A673 (cell line): ENCODE data around the gene FAM181B. TPM values are rescaled to one million over a fixed set of nuclear protein-coding genes. Genes with fewer than 3 reads are reported as not detected.

Experiments used
- BruUV-seq: library from RNA; stranded (reverse); fragments of 400-500 nt; replicated peaks from 2 replicates; lab custom pipeline; 2021; lab: Mats Ljungman, UMichigan
- CTCF ChIA-PET: fragments of 300-600 bp; sonication (Branson Sonifier 250); formaldehyde crosslinking; loops from one replicate; lab custom pipeline; 2022; ENCODE audit warnings: antibody characterized with exemption; lab: Charles Lee
- POLR2A ChIA-PET: fragments of 300-600 bp; sonication (Branson Sonifier 250); formaldehyde crosslinking; loops from one replicate; lab custom pipeline; 2022; ENCODE audit warnings: antibody characterized with exemption; ENCODE audit not compliant: low non-redundant PET; lab: Charles Lee
- DNase-seq: peaks from one replicate; pipeline ENCODE4 v3.0.0-alpha.2; 2015; ENCODE audit warnings: low spot score
- H3K27ac ChIP-seq: fragments of 200-600 bp; sonication (generic); 2 replicates; pipeline ENCODE4 v1.5.1; 2016; ENCODE audit warnings: mixed run types, low read depth, mild to moderate bottlenecking, mixed read lengths, antibody characterized with exemption, low read length; ENCODE audit not compliant: poor library complexity, severe bottlenecking
- H3K27me3 ChIP-seq: fragments of 200-600 bp; sonication (generic); replicated peaks from 2 replicates; pipeline ENCODE4 v1.6.1; 2017; ENCODE audit warnings: mixed run types, low read depth, mild to moderate bottlenecking, mixed read lengths, antibody characterized with exemption, low read length; ENCODE audit not compliant: insufficient read depth, poor library complexity
- H3K36me3 ChIP-seq: fragments of 200-600 bp; sonication (generic); 2 replicates; pipeline ENCODE4 v1.6.1; 2016; ENCODE audit warnings: mixed run types, mild to moderate bottlenecking, mixed read lengths, antibody characterized with exemption, low read length; ENCODE audit not compliant: insufficient read depth, poor library complexity, severe bottlenecking
- H3K4me1 ChIP-seq: fragments of 200-600 bp; sonication (generic); 2 replicates; pipeline ENCODE4 v1.6.1; 2017; ENCODE audit warnings: mixed run types, mild to moderate bottlenecking, mixed read lengths, antibody characterized with exemption, low read length; ENCODE audit not compliant: insufficient read depth, poor library complexity, severe bottlenecking
- H3K4me3 ChIP-seq: fragments of 200-600 bp; sonication (generic); 2 replicates; pipeline ENCODE4 v1.5.1; 2016; ENCODE audit warnings: low read depth, mixed run types, mild to moderate bottlenecking, mixed read lengths, low read length; ENCODE audit not compliant: poor library complexity, severe bottlenecking
- H3K9me3 ChIP-seq: fragments of 200-600 bp; sonication (generic); 2 replicates; pipeline ENCODE4 v1.6.1; 2016; ENCODE audit warnings: mixed run types, low read depth, mild to moderate bottlenecking, mixed read lengths, antibody characterized with exemption, low read length; ENCODE audit not compliant: poor library complexity, severe bottlenecking
- CTCF ChIP-seq: fragments of 300-800, 200-600 bp; sonication (generic); conservative IDR thresholded peaks from 2 replicates; pipeline ENCODE4 v1.5.1; 2017; ENCODE audit warnings: low read depth, mild to moderate bottlenecking, antibody characterized with exemption, low read length, moderate library complexity, mixed read lengths
- EZH2 ChIP-seq: fragments of 200-600 bp; sonication (generic); IDR thresholded peaks from 2 replicates; pipeline ENCODE4 v1.6.1; 2017; ENCODE audit warnings: borderline replicate concordance, low read depth, mild to moderate bottlenecking, mixed read lengths, antibody characterized with exemption, low read length; ENCODE audit not compliant: poor library complexity, severe bottlenecking
- intact Hi-C: fragments of 100-400 bp; cut with micrococcal nuclease; formaldehyde crosslinking; loops from one replicate; pipeline ENCODE4 v1.10.0; 2022; ENCODE audit not compliant: unreplicated experiment
- total RNA-seq: library from RNA; stranded (reverse); gene quantifications from 2 replicates; pipeline ENCODE4 v1.2.3, GENCODE V29; 2021

The FAM181B gene
- total RNA-seq, 1 experiment from 2014 or later, result not detected

- Histone ChIP-seq H3K36me3 (no peaks in the 10 kb centered on the region), H3K27me3 (no peaks in the 10 kb centered on the region), H3K4me3 (no peak overlapping the region), H3K4me1 (no peaks in the 10 kb centered on the region), H3K27ac (no peak overlapping the region), H3K9me3 (no peaks in the 10 kb centered on the region)
- POLR2A ChIA-PET, result no interaction called here
- BruUV-seq, result no TSS peak
- intact Hi-C loops, result no loop called here
- TF ChIP-seq CTCF, result no peak
- TF ChIP-seq EZH2, result no peak
- no peak for DNase-seq
- CTCF ChIA-PET, result no interaction called here
These were observed 13.2 kb downstream of the FAM181B start for GRCh38 chr11:82720267-82721065.

DNA sequence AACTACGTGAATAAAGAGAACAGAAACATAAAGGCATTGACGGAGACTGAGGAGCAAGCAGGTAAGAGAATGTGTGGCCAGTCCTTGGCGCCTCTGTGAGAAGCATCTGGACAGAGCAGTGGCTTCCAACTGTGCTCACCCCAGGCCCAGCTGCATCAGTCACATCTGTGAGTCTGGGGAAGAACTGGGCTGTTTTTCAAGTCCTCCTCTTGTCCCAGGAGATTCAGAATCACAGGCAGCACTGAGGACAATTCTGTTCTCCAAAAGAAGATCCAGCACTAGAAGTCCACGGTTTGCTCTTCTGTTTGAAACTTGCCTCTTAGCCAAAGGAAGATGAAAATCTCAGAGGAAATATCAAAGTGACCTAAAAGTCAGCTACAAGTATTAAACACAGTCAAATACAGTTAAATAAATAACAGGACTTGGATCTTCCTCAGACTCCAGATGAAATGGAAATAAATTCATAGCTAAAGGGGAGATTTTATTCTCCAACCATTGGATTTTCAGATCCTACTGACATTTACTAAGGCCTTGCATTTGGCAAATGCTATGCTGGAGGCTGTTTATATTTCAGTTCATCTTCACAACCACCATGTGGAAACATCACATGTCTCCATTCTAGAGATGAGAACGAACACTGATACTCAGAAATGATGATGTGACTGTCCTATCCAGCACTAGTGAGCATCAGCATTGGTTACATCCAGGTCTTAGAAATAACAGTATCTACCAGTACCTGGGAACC is 14.1 kb downstream of the FAM181B start:
- Histone ChIP-seq H3K27me3 (no peaks in the 10 kb centered on the region), H3K27ac (no peak overlapping the region), H3K9me3 (no peaks in the 10 kb centered on the region), H3K4me1 (no peaks in the 10 kb centered on the region), H3K36me3 (no peaks in the 10 kb centered on the region), H3K4me3 (no peak overlapping the region)
- TF ChIP-seq CTCF (no peak), EZH2 (no peak)
- no TSS peak for BruUV-seq
- POLR2A ChIA-PET, result no interaction called here
- CTCF ChIA-PET, result no interaction called here
- intact Hi-C loops, result loop anchor here (2.0 to 10.0 kb wide), 2 partner anchors 205 to 1101 kb away; no protein-coding TSS in a partner anchor
- no peak for DNase-seq

DNA sequence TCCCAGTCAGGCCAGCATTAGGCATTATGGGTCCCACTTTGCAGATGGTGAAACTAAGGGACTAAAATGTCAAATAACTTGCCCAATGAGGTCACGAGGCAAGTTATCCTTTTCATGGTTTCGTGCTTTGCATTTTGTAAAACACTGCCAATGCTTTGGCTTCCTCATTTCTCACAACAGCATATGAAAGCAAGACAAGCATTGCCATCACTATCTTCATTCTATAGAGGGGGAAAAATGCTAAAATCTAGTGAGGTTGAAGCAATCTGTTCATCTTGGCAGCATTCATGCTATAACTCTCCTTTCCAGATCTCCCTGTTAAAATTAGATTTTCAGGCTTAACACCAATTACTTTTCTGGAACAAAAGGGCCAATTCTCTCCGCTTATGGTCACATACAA is 14.8 kb downstream of the FAM181B start:
- CTCF ChIA-PET, result interaction anchor here (1.5 kb wide), 1 partner anchor 148 kb away, joined by 5 read pairs; no protein-coding TSS in a partner anchor
- BruUV-seq, result no TSS peak

More for the DNA sequence above, 14.8 kb downstream of the FAM181B start:
- no peak for TF ChIP-seq CTCF
- TF ChIP-seq EZH2, result no peak
- Histone ChIP-seq H3K4me3 (no peak overlapping the region), H3K4me1 (no peaks in the 10 kb centered on the region), H3K9me3 (no peaks in the 10 kb centered on the region), H3K27ac (no peak overlapping the region), H3K36me3 (no peaks in the 10 kb centered on the region), H3K27me3 (no peaks in the 10 kb centered on the region)
- DNase-seq, result no peak
- POLR2A ChIA-PET, result no interaction called here
- intact Hi-C loops, result loop anchor here (1.0 to 10.0 kb wide), 3 partner anchors 145 to 1102 kb away; no protein-coding TSS in a partner anchor
